Measurements from ENCODE around the gene TMEM150A.

- TF ChIP-seq CTCF (IDR thresholded peaks at IDR 0.05): no peak
- TF ChIP-seq POLR2A (IDR thresholded peaks at IDR 0.05): no peak
Measured at GRCh38 chr2:85604568-85605339, 2.3 kb upstream of the TMEM150A start.
